ENCODE data around the gene DAB2IP. TPM values are rescaled to one million over a fixed set of nuclear protein-coding genes. Genes with fewer than 3 reads are reported as not detected.

DAB2IP gene
- total and polyA plus RNA-seq, 2 of the 4 experiments (the other 2 are of a cell fraction) = 5.6 to 17.2 TPM

GRCh38 chr9:121612511-121612998 lies 38.9 kb upstream of the DAB2IP start:
- no CpG with 5 or more reads among the region's 9 CpGs for WGBS, 2 experiments (ENCODE audit: extremely low coverage in 2 of 2, insufficient read length in 1 of 2)
- H2AK5ac ChIP-seq (ENCODE audit: low read depth, low read length) = 0 out of 2 replicates have a peak overlapping the region, but pooled peaks have one; percentile 39
- in situ Hi-C loops (cut with MboI; ENCODE audit: low sequenced_read_pairs) (no loop called here), dilution Hi-C loops (cut with HindIII; ENCODE audit: low sequenced_read_pairs, unreplicated experiment) (no loop called here), intact Hi-C loops (cut with micrococcal nuclease) (no loop called here)
- H3K4me1 ChIP-seq (ENCODE audit: control insufficient read depth, insufficient read depth, low read length) = peaks cover 12% of the 10 kb centered on the region; the same call in 1 of the 2 replicates
- no peaks in the 10 kb centered on the region for H3K9me3 ChIP-seq (ENCODE audit: control insufficient read depth, insufficient read depth, low read length)
- ChIA-PET POLR2A (ENCODE audit: unreplicated experiment) (no interaction called here), CTCF (interaction anchor here (1.0 kb wide), 1 partner anchor 8 kb away, joined by 3 read pairs; no protein-coding TSS in a partner anchor)
- H3K23ac ChIP-seq (ENCODE audit: low read depth, low read length) = no peak overlapping the region
- no peak overlapping the region for H3K4me3 ChIP-seq (ENCODE audit: insufficient read depth, low read depth, low read length)
- peaks cover 2% of the 10 kb centered on the region for H3K27me3 ChIP-seq (ENCODE audit: control insufficient read depth, insufficient read depth, low read length)
- no peak overlapping the region for H4K91ac ChIP-seq (ENCODE audit: insufficient read depth, low read depth, low read length)
- peaks cover 5 to 12% of the 10 kb centered on the region in 2 experiments; a peak in 2 of 4 replicates for H3K79me1 ChIP-seq (ENCODE audit: low read depth in 1 of 2, low read length in 2 of 2)
- DNase-seq (no peak), ATAC-seq (ENCODE audit: low read depth) (no peak)
- no peak overlapping the region for H3K27ac ChIP-seq (ENCODE audit: insufficient read depth, low read length)
- no peak overlapping the region for H3K18ac ChIP-seq (ENCODE audit: low read depth, low read length)
- no peak overlapping the region for H3K56ac ChIP-seq (ENCODE audit: extremely low read depth, insufficient read depth, low read length)
- no peak overlapping the region for H2BK120ac ChIP-seq (ENCODE audit: low read depth, low read length)
- H4K20me1 ChIP-seq (ENCODE audit: insufficient read depth, low read length) = peaks cover 31% of the 10 kb centered on the region; the same call in 1 of the 2 replicates
- H2BK20ac ChIP-seq (ENCODE audit: low read depth, low read length) = 0 out of 2 replicates have a peak overlapping the region, but pooled peaks have one; percentile 28
- TF ChIP-seq MAFK (IDR thresholded peaks at IDR 0.05; ENCODE audit: low read depth, low read length) = no peak
- no peak for TF ChIP-seq RCOR1 (IDR thresholded peaks at IDR 0.05; ENCODE audit: insufficient replicate concordance, low read length)
- no peak for TF ChIP-seq POLR2A (IDR thresholded peaks at IDR 0.05; ENCODE audit: low read depth, low read length)
- TF ChIP-seq CHD1 (IDR thresholded peaks at IDR 0.05; ENCODE audit: low read depth, low read length) = no peak
- TF ChIP-seq SMC3 (IDR thresholded peaks at IDR 0.05; ENCODE audit: low read depth, low read length) = no peak
- TF ChIP-seq, protein P1, sequence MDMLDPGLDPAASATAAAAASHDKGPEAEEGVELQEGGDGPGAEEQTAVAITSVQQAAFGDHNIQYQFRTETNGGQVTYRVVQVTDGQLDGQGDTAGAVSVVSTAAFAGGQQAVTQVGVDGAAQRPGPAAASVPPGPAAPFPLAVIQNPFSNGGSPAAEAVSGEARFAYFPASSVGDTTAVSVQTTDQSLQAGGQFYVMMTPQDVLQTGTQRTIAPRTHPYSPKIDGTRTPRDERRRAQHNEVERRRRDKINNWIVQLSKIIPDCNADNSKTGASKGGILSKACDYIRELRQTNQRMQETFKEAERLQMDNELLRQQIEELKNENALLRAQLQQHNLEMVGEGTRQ (IDR thresholded peaks at IDR 0.05; ENCODE audit: low read depth, low read length) = no peak
- H3K4me2 ChIP-seq (ENCODE audit: low read depth, low read length) = no peak overlapping the region; the same call in 1 of the 2 replicates
- no peaks in the 10 kb centered on the region for H3K36me3 ChIP-seq (ENCODE audit: control insufficient read depth, insufficient read depth, low read length)
- H3K9ac ChIP-seq (ENCODE audit: low read depth, low read length) = no peak overlapping the region
- no TSS peak for BruUV-seq (replicated peaks)
- H4K8ac ChIP-seq (ENCODE audit: low read depth in 2 of 2, low read length in 2 of 2) = no peak overlapping the region
- H2AFZ ChIP-seq (replicated peaks; ENCODE audit: low read length, poor library complexity) = peak overlapping the region; percentile 70
- no peak overlapping the region for H2AK9ac ChIP-seq (replicated peaks; ENCODE audit: low read depth, low read length, poor library complexity)
- H3K4ac ChIP-seq (ENCODE audit: low read depth, low read length) = no peak overlapping the region
- 0 out of 3 replicates have a peak overlapping the region, but pooled peaks have one; percentile 38 for H2BK15ac ChIP-seq (ENCODE audit: low read depth, low read length)
- H3K9me1 ChIP-seq (ENCODE audit: insufficient read depth, low read length) = peaks cover 11% of the 10 kb centered on the region
- no peak overlapping the region for H4K5ac ChIP-seq (ENCODE audit: low read depth, low read length)
- no peak overlapping the region for H2BK5ac ChIP-seq (ENCODE audit: low read depth, low read length, poor library complexity, severe bottlenecking)
- H3K14ac ChIP-seq (replicated peaks; ENCODE audit: low read depth, low read length) = no peak overlapping the region
